C4-2B (cell line): Measurements from ENCODE around the gene SSTR1.

Experiments used
- H3K27ac ChIP-seq: fragments of 450-650 bp; 2 replicates; pipeline ENCODE4 v1.5.1; 2017
- ZFX ChIP-seq: fragments of 450-650 bp; IDR thresholded peaks from 2 replicates; pipeline ENCODE4 v1.6.1; 2017
- TF ChIP-seq, protein P1 (sequence below): fragments of 450-650 bp; conservative IDR thresholded peaks from 2 replicates; pipeline ENCODE4 v1.5.1; 2017; ENCODE audit warnings: mild to moderate bottlenecking

The SSTR1 gene

DNA sequence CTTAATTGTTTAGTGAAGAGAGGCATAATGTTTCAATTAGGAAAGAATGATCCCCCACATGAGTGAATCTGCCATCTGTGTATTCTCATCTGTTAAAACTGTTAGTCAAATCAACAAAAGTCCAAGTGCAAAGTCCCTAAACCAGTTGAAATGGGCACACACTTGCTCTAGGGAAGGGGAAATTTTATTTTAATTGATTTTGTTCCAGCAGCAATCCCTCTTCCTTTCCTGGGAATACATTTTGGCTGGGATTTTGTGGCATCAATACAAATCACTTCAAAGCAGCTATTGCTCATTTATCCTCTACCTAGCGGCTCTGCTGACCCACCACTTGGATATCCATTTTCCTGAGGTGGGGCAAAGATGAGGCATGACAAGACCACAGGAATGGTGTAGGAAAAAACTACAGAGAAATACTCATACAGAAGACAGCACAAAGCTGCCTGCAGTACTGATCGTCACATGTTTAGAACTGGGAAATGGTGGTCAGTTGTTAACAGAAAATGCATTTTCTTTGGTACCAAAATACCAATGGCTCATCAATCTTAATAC is 9.8 kb upstream of the SSTR1 start:
- H3K27ac ChIP-seq: no peak overlapping the region
- TF ChIP-seq ZFX: no peak
- TF ChIP-seq, protein P1, sequence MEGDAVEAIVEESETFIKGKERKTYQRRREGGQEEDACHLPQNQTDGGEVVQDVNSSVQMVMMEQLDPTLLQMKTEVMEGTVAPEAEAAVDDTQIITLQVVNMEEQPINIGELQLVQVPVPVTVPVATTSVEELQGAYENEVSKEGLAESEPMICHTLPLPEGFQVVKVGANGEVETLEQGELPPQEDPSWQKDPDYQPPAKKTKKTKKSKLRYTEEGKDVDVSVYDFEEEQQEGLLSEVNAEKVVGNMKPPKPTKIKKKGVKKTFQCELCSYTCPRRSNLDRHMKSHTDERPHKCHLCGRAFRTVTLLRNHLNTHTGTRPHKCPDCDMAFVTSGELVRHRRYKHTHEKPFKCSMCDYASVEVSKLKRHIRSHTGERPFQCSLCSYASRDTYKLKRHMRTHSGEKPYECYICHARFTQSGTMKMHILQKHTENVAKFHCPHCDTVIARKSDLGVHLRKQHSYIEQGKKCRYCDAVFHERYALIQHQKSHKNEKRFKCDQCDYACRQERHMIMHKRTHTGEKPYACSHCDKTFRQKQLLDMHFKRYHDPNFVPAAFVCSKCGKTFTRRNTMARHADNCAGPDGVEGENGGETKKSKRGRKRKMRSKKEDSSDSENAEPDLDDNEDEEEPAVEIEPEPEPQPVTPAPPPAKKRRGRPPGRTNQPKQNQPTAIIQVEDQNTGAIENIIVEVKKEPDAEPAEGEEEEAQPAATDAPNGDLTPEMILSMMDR: 0 out of 2 replicates have a peak, but pooled peaks have one; percentile 0

DNA sequence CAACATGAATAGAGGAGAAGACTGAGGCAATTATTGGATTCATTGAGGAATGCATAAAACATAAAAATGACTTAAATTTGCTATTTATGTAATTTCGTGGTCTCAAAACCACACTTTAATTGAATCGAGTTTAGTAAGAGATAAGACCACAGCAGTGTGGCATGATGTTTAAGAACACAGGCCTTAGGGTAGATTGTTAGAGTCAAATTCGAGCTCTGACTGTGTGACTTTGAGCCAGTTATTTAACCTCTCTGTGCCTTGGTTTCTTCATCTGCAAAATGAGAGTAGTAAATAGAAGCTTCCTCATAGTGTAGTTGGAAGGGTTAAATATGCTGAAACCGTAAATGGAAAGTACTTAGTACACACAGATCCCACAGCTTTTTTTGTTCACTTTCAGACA is 9.3 kb upstream of the SSTR1 start:
- no peak overlapping the region for H3K27ac ChIP-seq
- no peak for TF ChIP-seq ZFX
- TF ChIP-seq, protein P1: no peak

DNA sequence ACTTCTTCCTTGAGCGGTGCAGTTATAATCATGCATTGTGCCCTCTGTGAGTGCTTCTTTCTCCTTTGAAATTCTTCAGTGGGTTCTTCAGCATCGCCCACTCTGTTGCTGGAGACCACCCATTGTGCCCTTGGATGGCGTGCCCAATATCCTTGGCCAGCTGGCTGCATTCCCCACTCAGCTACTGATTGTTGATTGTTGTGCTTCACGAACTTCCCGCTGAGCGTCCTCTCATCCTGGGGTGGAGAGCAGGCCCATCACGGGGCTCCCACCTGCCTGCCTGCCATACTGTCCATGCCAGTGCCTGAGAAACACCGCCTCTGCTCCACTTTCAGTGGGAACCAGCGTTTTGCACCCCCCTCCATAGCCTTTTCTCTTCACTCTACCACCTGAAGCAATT is 8.6 kb upstream of the SSTR1 start:
- TF ChIP-seq, protein P1: no peak
- no peak for TF ChIP-seq ZFX
- H3K27ac ChIP-seq: no peak overlapping the region

DNA sequence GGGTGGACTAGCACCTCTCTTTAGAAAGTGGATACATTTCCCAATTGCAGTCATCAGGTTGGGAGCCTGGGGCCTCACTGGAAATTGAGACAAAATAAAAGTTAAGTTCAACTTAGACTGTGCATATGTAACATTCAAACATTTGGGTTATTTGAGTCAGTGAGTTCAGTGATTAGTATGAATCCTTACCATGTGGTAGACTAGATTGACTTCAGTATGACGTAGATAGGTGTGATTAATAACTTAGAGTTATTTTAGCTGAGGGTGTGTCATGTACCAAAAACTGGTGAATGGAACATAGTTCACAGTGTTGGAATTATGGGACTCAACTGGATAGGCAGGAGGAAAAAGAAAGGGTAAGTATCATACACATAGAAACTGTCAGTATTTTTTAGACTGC is 8.0 kb upstream of the SSTR1 start:
- no peak overlapping the region for H3K27ac ChIP-seq
- TF ChIP-seq, protein P1: no peak
- TF ChIP-seq ZFX: no peak

DNA sequence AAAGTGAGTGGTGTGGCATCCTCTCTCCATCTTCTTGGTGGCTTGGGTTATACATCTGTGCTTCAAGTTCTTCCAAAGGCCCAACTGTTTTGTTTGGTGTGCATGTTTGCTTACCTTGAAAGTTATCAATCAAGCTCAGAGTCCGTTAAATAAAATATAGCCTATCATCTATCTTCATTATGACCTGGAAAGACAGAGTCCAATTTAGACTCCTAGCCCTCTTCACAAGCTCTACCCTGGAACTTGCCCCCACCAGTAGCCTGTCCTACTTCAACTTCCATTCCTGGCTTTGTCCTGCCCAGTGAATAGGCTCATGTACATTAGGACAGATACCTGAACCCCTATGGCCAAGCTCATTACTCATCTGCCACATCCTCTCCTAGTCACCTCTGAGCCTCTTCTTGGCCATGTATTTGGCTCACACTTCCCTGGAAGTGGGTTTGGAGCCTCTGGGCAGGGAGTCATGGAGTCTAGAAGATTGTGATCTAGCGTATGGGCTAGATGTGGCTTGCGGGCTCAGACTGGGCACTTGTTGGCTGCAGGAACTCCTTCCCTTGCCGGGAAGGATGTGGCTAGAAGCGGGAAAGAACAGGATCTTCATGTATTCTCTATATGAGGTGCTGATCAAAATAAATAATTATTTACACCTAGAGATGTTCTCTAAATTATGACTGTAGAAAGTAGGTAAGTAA is 6.4 kb upstream of the SSTR1 start:
- H3K27ac ChIP-seq: no peak overlapping the region
- TF ChIP-seq, protein P1: no peak
- TF ChIP-seq ZFX: no peak

DNA sequence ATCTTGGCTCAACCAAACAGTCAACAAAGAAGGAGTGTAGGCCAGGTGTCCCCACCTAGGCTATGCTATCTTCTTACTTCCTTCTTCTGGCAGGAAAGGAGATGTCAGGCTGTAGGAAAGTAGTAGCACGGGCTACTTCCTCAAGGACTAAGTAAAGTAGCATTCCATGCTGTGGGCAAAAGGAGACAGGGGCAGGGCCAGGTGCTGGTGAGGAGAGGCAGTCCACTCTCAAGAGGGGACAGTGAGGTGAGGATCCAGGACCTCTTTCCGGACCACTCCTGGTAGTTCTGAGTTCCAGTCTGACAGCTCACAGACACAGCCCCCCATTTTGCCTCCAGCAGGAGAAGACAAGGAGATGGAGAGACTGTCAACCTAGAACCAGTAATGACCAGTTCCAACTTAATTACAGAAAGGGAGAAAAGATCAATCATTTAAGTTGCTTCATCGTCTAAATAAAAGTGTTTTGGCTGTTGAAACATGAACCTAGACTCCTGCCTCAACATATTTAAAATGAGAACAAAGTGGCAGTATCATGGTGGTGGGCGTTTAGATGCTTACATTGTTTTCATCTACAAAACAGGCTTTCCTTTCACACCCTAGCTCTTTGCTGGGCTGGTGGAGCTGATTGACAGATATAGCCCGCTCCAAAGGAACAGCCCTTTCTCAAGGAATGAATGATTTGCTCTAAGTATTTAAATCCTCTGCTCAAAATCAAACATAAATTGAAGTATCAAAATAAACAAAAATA is 5.1 kb upstream of the SSTR1 start:
- no peak overlapping the region for H3K27ac ChIP-seq
- TF ChIP-seq, protein P1: no peak

DNA sequence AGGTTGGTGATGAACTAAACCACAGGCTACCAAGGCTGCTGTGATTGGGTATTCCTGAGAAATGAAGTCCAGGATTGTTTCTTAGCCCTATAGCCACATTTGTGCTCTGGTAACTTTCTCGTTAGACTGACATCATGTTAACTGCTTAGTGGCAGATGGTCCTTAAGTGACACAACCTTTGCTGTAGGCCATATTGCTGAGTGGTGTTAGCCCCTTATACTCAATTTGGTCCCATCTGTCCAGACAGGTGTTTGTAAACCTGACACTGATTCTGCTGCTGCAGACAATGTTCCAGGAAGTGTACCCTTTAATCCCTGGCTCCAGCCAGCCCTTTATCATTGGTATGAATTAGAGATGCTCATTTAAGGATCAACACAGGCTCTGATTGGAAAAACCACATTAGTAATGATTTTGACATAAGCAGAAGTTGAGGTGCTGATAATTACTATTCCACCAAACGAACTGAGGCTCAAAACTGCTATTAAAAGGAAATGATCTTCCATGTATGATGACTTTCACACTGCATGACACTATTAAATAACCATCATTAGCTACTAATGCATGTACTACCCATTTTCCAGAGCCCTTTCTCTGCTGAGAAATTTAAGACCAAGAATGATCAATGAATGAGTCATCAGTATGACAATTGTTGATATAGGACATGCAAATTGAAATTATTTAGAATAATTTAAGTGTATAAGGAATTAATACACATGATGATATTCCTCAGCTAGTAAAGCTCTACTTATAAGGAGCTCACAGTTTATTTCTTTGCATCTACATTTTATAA is 3.6 kb upstream of the SSTR1 start:
- no peak overlapping the region for H3K27ac ChIP-seq
- no peak for TF ChIP-seq ZFX
- TF ChIP-seq, protein P1: no peak
